ENCODE data around the gene BACE2.
"Not testable (repeated sequence)": the region's sequence is repeated elsewhere in the genome, so short reads cannot be mapped to it uniquely, and the experiment has no call there.

The BACE2 gene

GRCh38 chr21:41260428-41260827 is 92.5 kb downstream of the BACE2 start:
- DNase-seq (ENCODE audit: low read depth in 1 of 2, low spot score in 1 of 2), result no peak

GRCh38 chr21:41267346-41267745 is 99.4 kb downstream of the BACE2 start:
- DNase-seq (ENCODE audit: low read depth in 1 of 2, low spot score in 1 of 2), result no peak

DNA sequence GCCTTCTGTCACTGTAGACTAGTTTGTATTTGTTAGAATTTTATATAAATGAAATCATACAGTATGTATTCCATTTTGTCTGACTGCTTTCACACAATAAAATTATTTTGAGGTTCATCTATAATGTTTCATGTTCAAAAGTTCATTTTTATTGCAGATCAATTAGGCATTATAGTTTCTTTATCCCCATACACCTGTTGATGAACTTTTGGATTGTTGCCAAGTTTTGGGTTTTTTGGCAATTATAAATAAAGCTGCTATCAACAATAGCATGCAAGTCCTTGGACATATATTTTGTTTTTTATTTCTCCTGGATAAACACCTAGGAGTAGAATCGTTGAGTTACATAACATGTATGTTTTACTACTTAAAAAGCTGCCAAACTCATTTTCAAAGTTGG is 101.6 kb downstream of the BACE2 start:
- DNase-seq (ENCODE audit: low read depth in 1 of 2, low spot score in 1 of 2), result no peak

DNA sequence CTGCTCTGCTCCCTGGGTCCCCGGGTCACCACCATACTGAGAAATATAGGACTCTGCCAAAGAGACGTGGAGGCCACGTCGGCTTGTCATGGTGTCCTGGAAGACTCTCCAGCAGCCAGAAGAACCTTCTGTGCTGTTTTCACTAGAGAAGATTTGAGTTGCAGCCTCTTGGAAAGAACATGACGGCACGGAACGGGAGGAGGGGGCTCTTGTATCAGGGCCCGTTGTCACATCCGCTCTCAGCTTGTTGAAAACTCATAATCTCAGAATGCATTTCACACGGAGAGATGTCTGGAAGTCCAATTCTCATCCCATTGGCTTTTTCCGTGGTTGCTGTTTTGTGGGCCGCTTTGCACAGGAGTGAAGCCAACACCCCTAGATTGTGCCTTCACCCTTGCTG is 109.2 kb downstream of the BACE2 start:
- DNase-seq (ENCODE audit: low read depth in 1 of 2, low spot score in 1 of 2), result no peak

- no peak for DNase-seq (ENCODE audit: low read depth in 1 of 2, low spot score in 1 of 2)
Measured at GRCh38 chr21:41277846-41278245, 109.9 kb downstream of the BACE2 start.

DNA sequence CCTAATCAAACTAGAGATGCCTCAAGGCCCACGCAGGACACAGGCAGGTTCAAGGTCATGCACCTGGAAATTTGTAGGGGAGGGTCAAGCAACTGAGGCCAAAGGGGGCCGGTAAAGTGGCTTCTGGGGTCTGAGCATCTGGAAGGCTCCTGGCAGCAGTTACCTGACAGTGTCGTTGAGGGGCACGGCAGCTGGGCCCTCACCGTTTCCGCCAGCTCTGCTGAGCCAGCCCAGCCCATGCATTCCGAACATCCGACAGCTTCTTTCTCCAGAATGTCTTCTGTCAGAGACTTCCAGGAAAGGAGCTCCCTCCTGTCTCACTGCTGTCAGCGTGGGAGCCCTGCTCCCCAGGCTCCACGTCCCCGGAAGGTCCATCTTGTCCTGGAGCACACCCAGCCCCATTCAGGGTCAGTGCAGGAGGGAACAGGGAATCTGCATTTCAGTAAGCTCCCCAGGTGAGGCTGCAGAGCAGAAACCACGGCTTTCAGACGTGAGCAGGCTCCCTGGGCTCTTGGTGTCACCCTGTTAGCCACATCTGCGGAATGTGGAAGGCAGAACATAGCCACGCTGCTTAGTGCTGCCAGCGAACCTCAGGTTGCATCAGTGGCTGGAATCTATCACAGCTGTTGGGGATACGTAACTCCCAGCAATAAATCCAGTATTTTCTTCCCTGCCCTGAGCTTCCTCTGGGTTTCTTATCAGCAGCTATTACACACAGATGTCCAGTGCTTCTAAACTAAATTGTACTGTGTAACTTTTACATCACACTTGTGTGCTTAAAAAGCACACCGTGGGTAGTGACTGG is 112.4 kb downstream of the BACE2 start:
- DNase-seq (ENCODE audit: low read depth in 1 of 2, low spot score in 1 of 2), result no peak

DNA sequence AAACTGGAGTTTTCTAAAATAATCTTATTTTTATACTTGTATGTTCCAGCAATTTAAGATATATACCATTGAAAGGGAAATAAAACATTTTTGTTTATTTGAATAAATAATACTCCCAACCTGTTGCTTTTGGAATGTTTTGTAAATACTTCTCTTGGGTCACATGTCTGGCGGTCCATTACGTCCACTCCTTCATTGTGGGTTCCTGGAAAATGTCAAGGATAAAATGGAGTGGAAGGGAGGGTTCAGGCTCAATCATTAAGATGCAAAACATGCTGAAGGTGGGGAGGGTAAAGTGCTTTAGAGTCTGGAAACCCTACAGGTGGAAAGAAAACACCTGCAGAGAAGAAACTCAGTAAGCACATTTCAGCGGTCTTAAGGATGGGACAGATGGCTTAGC is 114.5 kb downstream of the BACE2 start:
- DNase-seq (ENCODE audit: low read depth in 1 of 2, low spot score in 1 of 2), result no peak

DNA sequence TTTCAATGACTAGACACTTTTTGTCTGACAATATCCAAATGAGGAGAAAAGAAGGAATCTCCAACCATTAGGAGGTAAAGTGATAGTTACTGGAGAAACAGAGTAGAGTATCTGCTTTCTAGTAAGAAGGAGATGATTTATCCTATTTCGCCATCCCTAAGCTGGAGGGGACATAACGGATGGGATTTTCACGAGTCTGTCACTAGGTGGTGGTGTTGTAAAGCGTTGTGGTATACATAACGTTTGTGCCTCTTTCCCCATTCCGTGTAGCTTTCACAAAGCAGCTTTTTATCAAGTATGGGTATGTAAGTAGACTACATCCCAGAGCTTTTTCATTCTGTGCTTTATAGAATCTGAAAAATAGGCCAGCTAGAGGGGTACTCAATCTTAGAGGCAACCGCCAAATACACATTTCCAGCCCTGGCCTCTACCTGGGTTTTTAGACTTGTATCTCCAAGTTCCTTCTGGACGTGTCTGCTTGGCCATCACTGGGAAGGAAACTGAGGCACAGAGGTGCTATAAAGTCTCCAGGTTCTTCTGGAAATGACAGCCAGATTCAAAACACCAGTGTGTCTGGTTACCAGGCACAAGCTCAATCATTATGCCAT is 115.4 kb downstream of the BACE2 start:
- peak in 1 of 2 donors; percentile 5 for DNase-seq (ENCODE audit: low read depth in 1 of 2, low spot score in 1 of 2)

DNA sequence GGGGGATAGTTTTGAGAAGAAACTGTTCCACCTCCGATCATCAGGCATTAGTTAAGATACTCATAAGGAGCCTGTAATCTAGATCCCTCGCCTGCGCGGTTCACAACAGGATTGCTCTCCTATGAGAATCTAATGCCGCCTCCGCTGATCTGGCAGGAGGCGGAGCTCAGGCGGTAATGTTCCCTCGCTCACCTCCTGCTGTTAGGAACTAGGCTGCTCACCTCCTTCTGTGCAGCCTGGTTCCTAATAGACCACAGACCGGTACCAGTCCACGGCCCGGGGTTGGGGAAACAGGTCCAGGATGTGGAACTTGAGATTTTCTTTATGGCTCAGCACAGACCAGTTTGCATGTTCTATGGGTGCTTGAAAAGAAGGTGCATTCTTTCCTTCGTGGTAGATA is 121.5 kb downstream of the BACE2 start:
- DNase-seq (ENCODE audit: low read depth in 1 of 2, low spot score in 1 of 2), result no peak

GRCh38 chr21:41290106-41290799 is 122.3 kb downstream of the BACE2 start:
- no peak for DNase-seq (ENCODE audit: low read depth in 1 of 2, low spot score in 1 of 2)

GRCh38 chr21:41294548-41295231 is 126.7 kb downstream of the BACE2 start:
- DNase-seq (ENCODE audit: low read depth in 1 of 2, low spot score in 1 of 2), result no peak

DNA sequence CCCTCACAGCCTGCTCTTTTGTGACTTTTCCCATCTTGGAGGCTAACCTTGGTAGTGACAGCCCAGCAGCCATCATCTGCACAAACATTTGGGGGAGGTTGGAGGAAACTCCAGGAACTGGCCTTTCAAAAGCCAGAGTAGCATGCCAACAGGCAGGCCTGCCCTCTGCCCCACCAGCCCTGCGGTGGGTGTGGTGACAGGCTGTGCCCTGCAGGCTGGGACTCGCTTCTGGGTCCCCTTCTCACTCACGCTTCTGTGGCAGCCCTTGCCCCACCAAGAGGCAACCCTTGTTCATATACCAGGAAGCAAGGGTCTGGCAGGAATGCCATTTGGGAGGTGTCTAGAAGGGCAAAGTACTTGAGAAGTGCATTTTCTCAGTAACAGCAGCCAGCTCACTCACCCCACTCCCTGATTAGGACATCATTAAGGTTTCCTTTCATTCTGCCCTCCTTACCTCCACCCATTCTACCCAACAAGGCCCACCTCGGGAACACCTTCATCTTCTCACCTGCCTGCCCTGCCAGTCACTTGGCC is 127.8 kb downstream of the BACE2 start:
- no peak for DNase-seq (ENCODE audit: low read depth in 1 of 2, low spot score in 1 of 2)

DNA sequence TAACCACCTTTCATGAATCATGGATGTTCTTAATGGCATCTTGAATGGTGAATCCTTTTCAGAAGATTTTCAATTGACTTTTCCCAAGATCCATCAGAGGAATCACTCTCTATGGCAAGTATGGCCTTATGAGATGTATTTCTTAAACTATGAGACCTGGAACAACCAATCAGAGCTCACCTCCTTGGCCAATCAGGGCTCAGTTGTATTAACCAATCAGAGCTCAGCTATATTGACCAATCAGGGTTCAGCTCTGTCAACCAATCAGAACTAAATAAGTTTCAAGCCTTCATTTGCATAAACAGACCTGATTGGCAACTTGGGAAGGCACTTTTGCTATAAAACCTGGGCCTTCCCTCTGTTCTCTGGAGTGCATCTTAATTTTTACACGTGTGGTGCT is 135.0 kb downstream of the BACE2 start:
- DNase-seq (ENCODE audit: low read depth in 1 of 2, low spot score in 1 of 2), result no peak

- DNase-seq (ENCODE audit: low read depth in 1 of 2, low spot score in 1 of 2), result no peak
Measured at GRCh38 chr21:41304068-41304720, 136.2 kb downstream of the BACE2 start.

DNA sequence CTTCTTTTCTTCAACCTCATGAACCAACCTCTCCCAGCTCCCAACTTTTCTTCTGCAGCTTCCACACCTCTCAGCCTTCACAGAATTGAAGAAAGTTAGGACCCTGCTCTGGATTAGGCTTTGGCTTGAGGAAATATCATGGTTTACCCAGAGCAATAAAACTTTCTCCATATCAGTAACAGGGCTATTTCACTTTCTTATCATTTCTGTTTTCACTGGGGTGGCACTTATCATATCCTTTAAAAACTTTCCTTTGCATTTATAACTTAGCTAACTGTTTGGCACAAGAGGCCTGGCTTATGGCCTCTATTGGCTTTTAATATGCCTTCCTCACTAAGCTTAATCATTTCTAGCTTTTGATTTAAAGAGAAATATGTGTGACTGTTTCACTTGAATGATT is 139.3 kb downstream of the BACE2 start:
- no peak for DNase-seq (ENCODE audit: low read depth in 1 of 2, low spot score in 1 of 2)

GRCh38 chr21:41313285-41314164 is 145.6 kb downstream of the BACE2 start:
- DNase-seq (ENCODE audit: low read depth in 1 of 2, low spot score in 1 of 2), result not testable (repeated sequence)

GRCh38 chr21:41315726-41316125 is 147.8 kb downstream of the BACE2 start:
- DNase-seq (ENCODE audit: low read depth in 1 of 2, low spot score in 1 of 2), result no peak

- DNase-seq (ENCODE audit: low read depth in 1 of 2, low spot score in 1 of 2), result no peak
Measured at GRCh38 chr21:41316200-41317062, 148.5 kb downstream of the BACE2 start, which contains the start of gene FAM3B. Gene FAM3B (plus strand): TSS chr21:41316801. CDS start chr21:41316880, 79 bp downstream.

- no peak for DNase-seq (ENCODE audit: low read depth in 1 of 2, low spot score in 1 of 2)
Measured at GRCh38 chr21:41317063-41317392, 149.1 kb downstream of the BACE2 start.
